Neural cell (in vitro differentiated cells): ENCODE results near the gene MRPL42. TPM values are rescaled to one million over a fixed set of nuclear protein-coding genes. Genes with fewer than 3 reads are reported as not detected.
"Not testable (repeated sequence)": the region's sequence is repeated elsewhere in the genome, so short reads cannot be mapped to it uniquely, and the experiment has no call there.

Source experiments
- H2AFZ ChIP-seq: fragments of 200-600, 300-800 bp; sonication (generic), shearing (Covaris generic); 2 replicates; pipeline ENCODE4 v1.6.0; 2014; ENCODE audit warnings: low read depth, mild to moderate bottlenecking, antibody characterized with exemption, low read length, moderate library complexity
- H3F3A ChIP-seq: fragments of 200-600 bp; shearing (Covaris generic); 2 replicates; pipeline ENCODE4 v1.6.1; 2016; ENCODE audit warnings: mild to moderate bottlenecking, moderate library complexity, mixed read lengths, antibody characterized with exemption, low read length; ENCODE audit not compliant: insufficient read depth, poor library complexity, severe bottlenecking
- H3K27ac ChIP-seq: fragments of 200-600, 300-800 bp; sonication (generic), shearing (Covaris generic); 2 replicates; pipeline ENCODE4 v1.5.1; 2014; ENCODE audit warnings: mild to moderate bottlenecking, low read length, moderate library complexity
- H3K27me3 ChIP-seq: fragments of 300-800, 200-600 bp; sonication (generic), shearing (Covaris generic); 2 replicates; pipeline ENCODE4 v1.6.0; 2014; ENCODE audit warnings: mild to moderate bottlenecking, low read depth, low read length, moderate library complexity; ENCODE audit not compliant: insufficient read depth
- H3K36me3 ChIP-seq: fragments of 300-800, 200-600 bp; sonication (generic), shearing (Covaris generic); 2 replicates; pipeline ENCODE4 v1.5.1; 2014; ENCODE audit warnings: mild to moderate bottlenecking, antibody characterized with exemption, low read length, moderate library complexity; ENCODE audit not compliant: insufficient read depth
- H3K4me2 ChIP-seq: fragments of 300-800, 200-600 bp; sonication (generic), shearing (Covaris generic); 2 replicates; pipeline ENCODE4 v1.6.0; 2014; ENCODE audit warnings: mild to moderate bottlenecking, low read length
- H3K4me3 ChIP-seq: fragments of 300-800, 200-600 bp; sonication (generic), shearing (Covaris generic); 2 replicates; pipeline ENCODE4 v1.5.1; 2014; ENCODE audit warnings: mild to moderate bottlenecking, low read length, moderate library complexity
- H3K79me2 ChIP-seq: fragments of 200-600 bp; shearing (Covaris generic); replicated peaks from 2 replicates; pipeline ENCODE4 v1.6.0; 2014; ENCODE audit warnings: mild to moderate bottlenecking, low read length, moderate library complexity; ENCODE audit not compliant: insufficient read depth
- H3K9ac ChIP-seq: fragments of 300-800, 200-600 bp; sonication (generic), shearing (Covaris generic); 2 replicates; pipeline ENCODE4 v1.6.1; 2016; ENCODE audit warnings: mild to moderate bottlenecking, low read length, mixed read lengths
- H3K9me2 ChIP-seq: fragments of 200-600 bp; shearing (Covaris generic); 2 replicates; pipeline ENCODE4 v1.6.1; 2016; ENCODE audit warnings: mild to moderate bottlenecking, low read length, mixed read lengths; ENCODE audit not compliant: insufficient read depth
- H3K9me3 ChIP-seq: fragments of 200-600, 300-800 bp; sonication (generic), shearing (Covaris generic); 2 replicates; pipeline ENCODE4 v1.6.1; 2016; ENCODE audit warnings: mild to moderate bottlenecking, mixed run types, low read length, moderate library complexity, mixed read lengths
- H4K20me1 ChIP-seq: fragments of 200-600 bp; shearing (Covaris generic); 2 replicates; pipeline ENCODE4 v1.6.1; 2016; ENCODE audit warnings: mild to moderate bottlenecking, mixed run types; ENCODE audit not compliant: insufficient read depth
- CTCF ChIP-seq: fragments of 450-650 bp; IDR thresholded peaks from 2 replicates; pipeline ENCODE4 v1.5.1; 2014; ENCODE audit warnings: antibody characterized with exemption, mild to moderate bottlenecking, moderate library complexity; ENCODE audit not compliant: poor library complexity, severe bottlenecking
- EP300 ChIP-seq: fragments of 450-650 bp; conservative IDR thresholded peaks from 2 replicates; pipeline ENCODE4 v1.6.1; 2014; ENCODE audit warnings: antibody characterized with exemption, mild to moderate bottlenecking, moderate library complexity; ENCODE audit not compliant: poor library complexity, severe bottlenecking
- EZH2 ChIP-seq: fragments of 200-600, 300-800 bp; shearing (Covaris generic), sonication (generic); IDR thresholded peaks from 2 replicates; pipeline ENCODE4 v1.6.1; 2014; ENCODE audit warnings: antibody characterized with exemption, low read length, borderline replicate concordance, mild to moderate bottlenecking; ENCODE audit not compliant: insufficient read depth, poor library complexity, severe bottlenecking
- MXI1 ChIP-seq: fragments of 450-650 bp; conservative IDR thresholded peaks from 2 replicates; pipeline ENCODE4 v1.6.1; 2014; ENCODE audit warnings: antibody characterized with exemption, mild to moderate bottlenecking; ENCODE audit not compliant: poor library complexity, severe bottlenecking
- POLR2AphosphoS5 ChIP-seq: IDR thresholded peaks from 2 replicates; pipeline ENCODE4 v1.6.1; 2012
- RAD21 ChIP-seq: fragments of 450-650 bp; conservative IDR thresholded peaks from 2 replicates; pipeline ENCODE4 v1.6.1; 2014; ENCODE audit warnings: antibody characterized with exemption, mild to moderate bottlenecking, moderate library complexity
- REST ChIP-seq: IDR thresholded peaks from 2 replicates; pipeline ENCODE4 v1.6.1; 2012; ENCODE audit warnings: borderline replicate concordance
- SMC3 ChIP-seq: fragments of 450-650 bp; conservative IDR thresholded peaks from 2 replicates; pipeline ENCODE4 v1.6.1; 2014; ENCODE audit warnings: antibody characterized with exemption, mild to moderate bottlenecking, moderate library complexity; ENCODE audit not compliant: poor library complexity
- TAF1 ChIP-seq: IDR thresholded peaks from 2 replicates; pipeline ENCODE4 v1.6.1; 2012; ENCODE audit warnings: low read depth
- polyA plus RNA-seq: library from polyadenylated mRNA; depleted of rRNA; stranded (reverse); fragments of >200 nt; gene quantifications from 2 replicates; pipeline ENCODE4 v1.2.3, GENCODE V29; 2014

Gene MRPL42
- polyA plus RNA-seq, 1 donor from 2014 or later, result 260 TPM

GRCh38 chr12:93497456-93497855 lies 30.1 kb downstream of the MRPL42 start:
- Histone ChIP-seq H4K20me1 (no peaks in the 10 kb centered on the region), H3K27ac (no peak overlapping the region), H3K4me2 (no peak overlapping the region), H3K4me3 (no peak overlapping the region), H3K9ac (no peak overlapping the region), H2AFZ (no peak overlapping the region), H3K9me3 (no peaks in the 10 kb centered on the region), H3K27me3 (no peaks in the 10 kb centered on the region), H3K9me2 (no peaks in the 10 kb centered on the region), H3K36me3 (no peaks in the 10 kb centered on the region), H3K79me2 (no peaks in the 10 kb centered on the region), H3F3A (no peaks in the 10 kb centered on the region)
- no peak for TF ChIP-seq RAD21
- TF ChIP-seq TAF1, result no peak
- TF ChIP-seq SMC3, result no peak
- TF ChIP-seq EP300, result no peak
- no peak for TF ChIP-seq POLR2AphosphoS5
- no peak for TF ChIP-seq MXI1
- no peak for TF ChIP-seq CTCF
- TF ChIP-seq REST, result no peak

GRCh38 chr12:93498813-93499212 lies 31.5 kb downstream of the MRPL42 start:
- not testable (repeated sequence) for H3K4me3 ChIP-seq, H3K4me2 ChIP-seq, H3K27ac ChIP-seq, H4K20me1 ChIP-seq, H3F3A ChIP-seq, H3K36me3 ChIP-seq, H3K27me3 ChIP-seq, H3K79me2 ChIP-seq, H3K9me2 ChIP-seq, H3K9ac ChIP-seq, H2AFZ ChIP-seq, H3K9me3 ChIP-seq

GRCh38 chr12:93500201-93500600 lies 32.9 kb downstream of the MRPL42 start:
- Histone ChIP-seq H2AFZ (no peak overlapping the region), H3K4me3 (no peak overlapping the region), H3K9me3 (no peaks in the 10 kb centered on the region), H3K27ac (no peak overlapping the region), H3K36me3 (no peaks in the 10 kb centered on the region), H3K9ac (no peak overlapping the region), H3K4me2 (no peak overlapping the region), H3K27me3 (no peaks in the 10 kb centered on the region), H4K20me1 (no peaks in the 10 kb centered on the region), H3K9me2 (no peaks in the 10 kb centered on the region), H3F3A (no peaks in the 10 kb centered on the region), H3K79me2 (no peaks in the 10 kb centered on the region)
- TF ChIP-seq CTCF (no peak), TAF1 (no peak), REST (no peak), RAD21 (no peak), EZH2 (no peak), POLR2AphosphoS5 (no peak), SMC3 (no peak), MXI1 (no peak), EP300 (no peak)
